ENCODE results near the gene RAB20. TPM values are rescaled to one million over a fixed set of nuclear protein-coding genes. Genes with fewer than 3 reads are reported as not detected.
"Not testable (repeated sequence)": the region's sequence is repeated elsewhere in the genome, so short reads cannot be mapped to it uniquely, and the experiment has no call there.

Gene RAB20
- polyA plus RNA-seq, 3 donors: 8.5 to 10.1 (median 9.6) TPM

DNA sequence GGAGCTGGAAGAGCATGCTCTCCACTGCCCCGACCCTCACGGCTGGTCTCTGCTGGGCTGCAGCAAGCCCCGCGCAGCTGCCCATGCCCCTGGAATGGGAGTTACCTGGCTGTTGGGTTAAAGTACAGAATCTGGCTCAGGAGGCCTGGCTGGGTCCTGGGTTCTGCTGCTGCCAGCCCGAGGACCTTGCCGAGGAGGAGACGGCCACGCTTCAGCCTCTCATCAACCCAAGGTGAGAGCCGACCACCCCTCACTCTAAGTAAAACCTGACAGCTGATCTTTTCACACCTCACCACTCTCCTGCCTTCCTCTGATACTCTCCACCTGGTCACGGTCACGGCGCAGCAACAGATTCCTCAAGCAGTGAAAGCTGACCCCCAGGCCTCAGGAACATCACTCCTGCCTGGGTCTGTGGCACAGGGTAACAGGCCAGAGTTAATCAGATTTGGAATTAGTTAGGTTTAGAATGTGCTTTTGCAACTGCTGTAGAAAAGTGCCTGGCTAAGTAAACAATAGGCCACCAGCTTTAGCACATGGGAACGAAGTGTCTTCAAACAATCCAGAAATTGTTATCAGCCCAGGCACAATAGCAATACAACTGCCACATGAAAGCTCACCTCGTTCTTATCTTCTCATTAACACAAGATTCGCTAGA lies 20.5 kb downstream of the RAB20 start:
- DNase-seq (ENCODE audit: extremely low read depth in 1 of 11, low read depth in 9 of 11, low spot score in 4 of 11): no peak

DNA sequence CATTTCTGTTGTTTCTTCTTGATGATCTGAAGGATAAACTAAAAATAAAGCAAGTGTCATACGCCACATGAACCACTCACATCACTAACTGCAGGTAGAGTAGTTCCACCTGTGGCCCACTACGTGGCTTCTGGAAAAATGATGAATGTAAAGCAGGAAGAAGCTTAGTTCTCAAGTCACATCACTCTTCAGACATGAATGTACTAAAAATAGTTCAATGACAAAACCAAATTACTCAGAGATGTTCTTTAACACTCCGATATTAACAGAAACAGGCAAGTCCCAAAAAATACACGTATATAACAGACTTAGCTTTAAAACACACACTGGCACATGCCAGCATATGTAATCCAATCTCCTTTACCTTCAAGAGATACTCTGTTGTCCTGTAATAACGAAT lies 21.6 kb downstream of the RAB20 start:
- DNase-seq (ENCODE audit: extremely low read depth in 1 of 11, low read depth in 9 of 11, low spot score in 4 of 11): no peak

DNA sequence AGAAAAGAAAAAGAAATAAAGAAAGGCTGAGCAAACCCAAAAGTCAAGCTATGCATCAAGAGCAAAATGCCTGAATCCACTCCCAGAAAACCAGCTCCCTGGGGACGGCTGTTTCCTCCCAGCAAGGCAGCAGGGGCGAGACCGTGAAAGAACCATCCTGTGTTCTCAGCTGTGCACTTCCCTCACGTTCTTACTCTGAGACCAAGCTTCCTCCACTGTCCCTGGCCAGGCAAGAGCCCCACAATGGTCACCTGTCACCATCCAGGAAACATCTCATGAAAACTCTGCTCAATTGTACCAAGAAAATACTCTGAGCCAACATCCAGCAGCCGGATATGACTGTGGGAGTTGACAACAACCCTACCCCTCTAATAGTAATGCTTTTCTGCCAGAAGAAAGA lies 22.9 kb downstream of the RAB20 start:
- peak in 1 of 11 donors; percentile 36 for DNase-seq (ENCODE audit: extremely low read depth in 1 of 11, low read depth in 9 of 11, low spot score in 4 of 11)

DNA sequence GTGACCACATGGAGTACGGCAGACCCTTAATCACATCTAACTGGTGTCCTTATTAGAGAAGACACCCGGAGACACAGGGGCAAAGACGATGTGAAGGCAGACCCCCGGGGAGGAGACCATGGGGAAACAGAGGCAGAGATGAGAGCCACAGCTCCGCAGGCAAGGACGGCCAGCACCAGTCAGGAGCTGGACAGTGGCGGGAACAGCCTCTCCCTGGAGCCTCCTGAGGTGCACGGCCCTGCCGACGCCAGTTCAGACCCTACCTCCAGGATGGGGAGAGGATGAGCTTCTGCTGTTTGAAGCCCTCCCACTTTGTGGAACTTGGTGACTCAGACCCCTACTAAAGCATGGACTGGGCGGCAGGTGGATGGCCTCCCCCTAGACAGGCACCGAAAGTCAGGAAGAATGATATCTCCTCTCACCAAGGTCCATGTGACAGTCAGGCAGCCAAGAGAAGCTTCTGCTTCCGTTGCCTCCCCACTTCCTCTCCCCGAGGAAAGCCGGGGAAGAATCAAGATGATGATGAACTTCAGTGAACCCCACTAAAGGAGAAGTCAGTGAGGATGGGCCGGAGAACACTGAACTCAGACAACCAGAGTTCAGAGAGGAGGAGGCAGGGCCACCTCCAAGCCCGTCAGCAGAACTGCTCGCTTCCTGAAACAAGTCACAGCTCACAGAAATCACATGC lies 25.4 kb downstream of the RAB20 start:
- DNase-seq (ENCODE audit: extremely low read depth in 1 of 11, low read depth in 9 of 11, low spot score in 4 of 11): no peak

DNA sequence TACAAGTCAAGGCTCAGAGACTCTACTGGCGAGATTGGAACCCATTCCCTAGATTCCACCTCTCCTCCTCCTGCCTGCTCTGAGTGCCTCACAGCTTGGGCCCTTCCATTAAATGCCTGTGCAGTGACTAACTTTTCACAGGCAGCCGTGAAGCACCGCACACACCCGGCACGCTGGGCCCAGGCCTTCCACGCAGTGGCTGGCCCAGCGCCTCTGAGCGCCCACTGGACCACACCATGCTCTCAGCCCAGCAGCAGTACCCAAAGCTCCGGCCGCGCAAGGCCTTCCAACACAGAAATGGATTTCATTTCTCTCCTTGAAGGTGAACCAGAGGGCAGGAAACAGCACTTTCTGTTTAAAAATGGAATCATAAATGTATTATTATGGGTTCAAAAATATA lies 26.0 kb downstream of the RAB20 start:
- no peak for DNase-seq (ENCODE audit: extremely low read depth in 1 of 11, low read depth in 9 of 11, low spot score in 4 of 11)

DNA sequence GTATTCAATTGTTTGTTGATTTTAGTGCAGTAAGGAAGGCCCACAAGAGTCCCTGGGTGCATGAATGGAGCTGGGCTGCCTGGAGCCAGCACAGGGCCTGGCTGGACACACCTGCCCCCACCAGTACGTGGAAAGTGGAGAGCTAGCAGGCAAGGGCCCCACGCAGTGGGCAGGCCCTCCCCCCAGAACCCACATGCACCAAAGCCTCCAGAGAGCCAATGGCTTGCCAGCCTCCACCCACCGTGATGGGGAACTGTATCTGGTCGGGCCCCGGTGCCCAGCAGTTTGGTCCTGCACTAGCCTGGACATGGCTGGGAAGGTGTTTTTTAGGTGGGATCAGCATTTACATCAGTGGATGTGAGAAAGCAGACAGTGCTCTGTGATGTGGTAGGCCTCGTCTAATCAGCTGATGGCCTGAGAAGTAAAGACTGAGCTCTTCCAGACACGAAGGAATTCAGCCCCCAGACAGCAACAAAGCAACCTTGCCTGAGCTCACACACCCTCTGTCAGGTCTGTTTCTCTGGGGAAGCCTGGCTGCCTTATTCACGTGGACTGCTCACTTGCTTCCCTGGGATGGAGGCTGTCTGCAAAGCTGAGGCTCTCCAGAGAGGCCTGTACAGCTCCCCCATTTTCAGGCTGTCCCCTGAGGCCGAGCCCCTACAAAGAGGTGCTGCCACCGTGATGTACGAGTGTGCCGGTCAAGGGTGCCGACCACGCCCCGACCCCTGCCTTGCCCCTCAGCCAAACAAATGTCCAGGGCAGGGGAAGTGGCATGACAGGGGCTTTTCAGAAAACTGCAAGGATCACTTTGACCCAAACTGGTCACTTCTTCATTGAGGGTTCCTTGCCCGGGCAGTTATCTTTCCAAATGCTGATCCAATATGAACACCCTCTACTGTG lies 27.5 kb downstream of the RAB20 start:
- no peak for DNase-seq (ENCODE audit: extremely low read depth in 1 of 11, low read depth in 9 of 11, low spot score in 4 of 11)

DNA sequence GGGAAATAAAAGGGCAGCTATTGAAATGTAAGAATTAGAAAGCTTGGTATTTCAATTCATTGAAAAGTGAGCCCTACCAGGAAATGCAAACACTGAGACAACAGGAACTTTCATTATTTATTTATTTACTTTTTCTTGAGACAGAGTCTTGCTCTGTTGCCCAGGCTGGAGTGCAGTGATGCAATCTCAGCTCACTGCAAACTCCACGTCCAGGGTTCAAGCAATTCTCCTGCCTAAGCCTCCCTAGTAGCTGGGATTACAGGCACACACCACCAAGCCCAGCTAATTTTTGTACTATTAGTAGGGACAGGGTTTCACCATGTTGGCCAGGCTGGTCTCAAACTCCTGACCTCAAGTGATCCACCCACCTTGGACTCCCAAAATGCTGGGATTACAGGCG lies 29.3 kb downstream of the RAB20 start:
- DNase-seq (ENCODE audit: extremely low read depth in 1 of 11, low read depth in 9 of 11, low spot score in 4 of 11): not testable (repeated sequence)

DNA sequence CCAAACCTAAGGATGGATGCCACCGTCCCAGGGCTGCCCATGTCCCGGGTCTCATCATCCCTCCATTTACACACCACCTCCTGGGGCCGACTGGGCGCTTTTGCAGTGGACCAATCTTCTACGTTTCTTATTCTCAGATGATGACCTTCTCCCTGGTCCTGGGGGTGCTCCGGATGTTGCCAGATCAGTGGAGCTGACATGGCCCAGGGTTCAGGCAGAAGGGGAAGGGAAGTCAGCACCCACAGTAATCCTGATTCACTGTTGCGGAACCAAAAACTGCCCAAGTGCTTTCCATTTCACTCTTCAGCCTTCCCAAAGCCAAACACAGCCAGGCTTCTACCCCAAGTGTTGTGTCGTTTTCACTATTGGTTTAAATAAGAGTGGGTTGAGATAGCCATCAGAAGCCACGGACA lies 29.8 kb downstream of the RAB20 start:
- DNase-seq (ENCODE audit: extremely low read depth in 1 of 11, low read depth in 9 of 11, low spot score in 4 of 11): no peak

DNA sequence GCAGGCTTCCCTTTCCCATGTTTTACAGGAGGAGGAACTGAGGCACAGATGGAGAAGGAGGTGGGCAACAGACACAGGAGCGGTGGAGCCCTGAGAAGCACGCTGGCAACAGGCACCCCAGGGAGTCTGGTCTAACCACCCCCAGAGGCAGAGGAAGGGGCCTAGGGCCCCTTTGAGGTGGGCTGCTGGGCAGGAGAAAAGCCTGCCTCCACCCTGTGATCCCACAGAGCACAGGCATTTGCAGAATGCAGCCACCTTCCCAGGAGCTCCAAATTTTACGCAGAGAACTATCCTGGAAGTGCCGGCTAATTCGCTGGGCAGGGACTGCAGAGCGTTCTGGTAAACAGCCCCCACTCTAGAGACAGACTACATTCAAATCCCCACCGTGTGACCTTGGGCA lies 30.4 kb downstream of the RAB20 start:
- no peak for DNase-seq (ENCODE audit: extremely low read depth in 1 of 11, low read depth in 9 of 11, low spot score in 4 of 11)

DNA sequence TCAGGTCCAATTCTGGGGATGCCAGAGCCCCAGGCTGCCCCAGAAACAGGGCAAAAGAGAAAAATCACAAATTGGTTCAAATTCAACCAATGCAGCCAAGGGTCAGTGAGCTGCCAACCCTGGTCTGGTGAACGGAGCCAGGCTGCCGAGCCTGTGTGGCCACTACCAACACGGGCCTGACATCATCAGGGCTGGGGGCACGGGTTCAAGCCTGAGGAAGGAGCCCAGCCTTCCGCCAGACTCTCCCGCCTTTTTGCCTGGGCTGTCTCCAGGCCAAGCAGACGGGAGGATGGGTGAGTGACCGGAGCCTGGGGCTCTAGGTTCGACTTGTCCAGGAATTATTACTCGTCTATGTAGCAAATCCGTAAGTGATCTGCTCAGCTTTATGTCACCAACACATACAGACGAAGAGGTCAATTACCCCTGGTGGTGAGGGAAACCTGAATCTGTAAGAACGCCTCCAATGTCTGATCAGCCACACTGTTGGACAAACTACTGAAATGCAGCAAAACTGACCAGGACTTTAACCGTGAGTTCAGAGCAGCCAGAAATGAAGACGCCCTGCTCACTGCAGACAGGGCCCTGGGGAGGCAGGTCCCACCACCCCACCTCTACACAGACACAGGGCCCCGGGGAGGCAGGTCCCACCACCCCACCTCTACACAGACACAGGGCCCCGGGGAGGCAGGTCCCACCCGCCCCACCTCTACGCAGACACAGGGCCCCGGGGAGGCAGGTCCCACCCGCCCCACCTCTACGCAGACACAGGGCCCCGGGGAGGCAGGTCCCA lies 31.8 kb downstream of the RAB20 start:
- no peak for DNase-seq (ENCODE audit: extremely low read depth in 1 of 11, low read depth in 9 of 11, low spot score in 4 of 11)

DNA sequence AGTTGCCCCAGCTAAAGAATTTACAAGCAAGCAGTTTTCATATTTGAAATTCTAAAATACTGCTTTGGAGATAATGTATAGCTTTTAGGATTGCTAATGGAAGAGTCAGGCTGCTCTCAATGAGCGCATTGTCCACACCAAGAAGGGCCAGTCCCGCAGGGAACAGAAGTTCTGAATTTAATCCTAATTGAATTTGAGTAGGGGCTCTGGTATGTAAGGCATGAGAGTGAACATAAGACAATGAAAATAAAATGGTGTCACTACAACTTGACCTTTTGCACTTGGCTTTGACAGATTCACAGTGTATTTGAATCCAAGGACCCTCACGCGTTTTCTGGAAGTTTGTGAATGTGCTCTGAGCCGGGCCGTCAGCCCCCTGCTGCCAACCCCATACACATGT lies 32.6 kb downstream of the RAB20 start:
- no peak for DNase-seq (ENCODE audit: extremely low read depth in 1 of 11, low read depth in 9 of 11, low spot score in 4 of 11)

DNA sequence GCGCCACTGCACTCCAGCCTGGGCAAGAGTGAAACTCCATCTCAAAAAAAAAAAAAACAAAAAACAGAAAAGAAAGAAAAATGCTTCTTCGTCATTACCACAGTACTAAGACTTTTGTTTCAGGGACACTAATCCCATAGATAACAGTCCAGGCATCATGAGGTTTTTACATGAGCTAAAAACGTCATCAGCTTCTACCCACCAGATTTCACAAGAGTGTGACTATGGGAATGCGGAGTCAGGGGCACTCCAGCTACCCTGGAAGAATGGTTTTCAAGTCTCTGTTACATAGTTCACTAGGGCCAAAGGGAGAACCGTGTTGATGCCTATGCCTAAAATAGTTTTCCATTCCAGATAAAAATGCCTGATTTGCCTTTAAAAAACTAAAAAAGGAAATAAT lies 33.2 kb downstream of the RAB20 start:
- DNase-seq (ENCODE audit: extremely low read depth in 1 of 11, low read depth in 9 of 11, low spot score in 4 of 11): no peak

DNA sequence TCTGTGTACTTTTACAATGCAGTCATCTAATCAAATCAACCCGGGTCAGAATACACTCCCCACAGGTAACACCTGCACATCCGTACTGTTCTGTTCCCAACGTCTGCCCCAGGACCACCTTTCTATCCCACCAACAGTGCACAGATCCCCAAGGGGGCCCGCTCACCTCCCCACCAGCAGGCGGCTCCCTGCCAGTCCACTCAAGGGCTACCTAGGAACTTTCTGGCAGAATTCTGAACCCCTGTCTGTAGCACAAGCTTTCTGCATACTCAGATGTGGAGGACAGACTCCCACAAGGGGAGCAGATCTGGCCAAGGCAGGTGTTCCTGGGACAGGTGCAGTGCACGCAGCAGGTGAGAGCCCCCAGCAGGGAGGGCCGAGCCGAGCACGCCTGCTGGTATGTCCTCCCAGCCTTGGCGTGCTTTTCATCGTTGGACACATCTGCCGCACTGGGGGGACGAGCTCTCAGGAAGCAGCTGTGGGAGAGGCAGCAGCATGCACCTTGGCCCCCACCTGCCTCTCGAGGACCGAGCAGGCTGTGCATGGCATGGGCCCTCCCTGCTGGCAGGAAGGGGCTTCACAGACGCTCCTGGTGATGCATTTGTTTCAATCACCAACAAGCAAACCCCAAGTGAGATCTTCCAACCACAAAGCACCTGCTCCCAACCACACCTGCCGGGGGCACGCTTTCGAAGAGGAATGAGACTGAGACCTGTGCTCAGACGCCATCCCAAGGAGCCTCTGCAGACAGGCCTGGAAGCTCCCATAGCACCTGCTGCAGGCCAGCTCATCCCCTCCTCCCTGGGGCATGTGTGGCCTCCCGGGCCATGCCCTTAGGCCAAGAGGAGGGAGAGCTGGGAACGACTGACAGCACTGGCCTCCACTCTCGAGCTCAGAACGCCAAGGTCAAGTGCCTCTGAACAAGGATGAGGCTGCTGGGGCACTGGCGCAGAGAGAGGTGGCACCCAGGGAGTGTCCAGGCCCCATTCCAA lies 35.9 kb downstream of the RAB20 start:
- no peak for DNase-seq (ENCODE audit: extremely low read depth in 1 of 11, low read depth in 9 of 11, low spot score in 4 of 11)

DNA sequence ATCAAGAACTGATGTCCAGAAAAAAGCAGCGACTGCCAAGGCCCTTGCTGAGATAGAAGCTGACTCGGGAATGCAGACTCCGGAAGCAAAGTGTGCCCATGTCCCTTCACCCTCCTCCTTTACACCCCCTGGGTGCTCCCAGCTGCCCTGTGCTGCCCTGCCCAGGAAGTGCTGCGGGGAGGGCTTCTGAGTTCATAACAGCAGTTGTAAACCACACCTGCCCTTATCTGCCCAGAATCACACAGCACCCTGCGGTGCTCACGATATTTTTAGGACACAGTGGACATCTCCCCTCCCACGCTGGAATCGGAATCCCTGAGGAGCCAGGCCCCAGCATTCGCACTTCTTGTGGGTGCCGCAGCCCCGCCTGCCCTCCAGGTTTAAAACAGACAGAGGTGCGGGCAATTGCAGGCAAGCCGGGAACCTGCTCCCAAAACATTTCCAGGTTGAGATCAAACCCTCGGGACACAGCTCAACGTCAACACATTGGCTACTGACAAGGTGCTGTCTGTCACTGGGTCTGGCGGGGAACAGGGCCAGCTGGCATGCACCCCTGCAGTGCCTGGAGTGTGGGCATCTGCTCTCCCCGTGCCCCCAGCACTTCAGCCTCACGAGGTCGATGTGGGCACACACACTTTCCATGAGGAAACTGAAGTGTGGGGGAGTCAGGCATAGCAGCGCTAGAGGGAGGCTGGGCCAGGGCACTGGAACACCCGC lies 36.8 kb downstream of the RAB20 start:
- no peak for DNase-seq (ENCODE audit: extremely low read depth in 1 of 11, low read depth in 9 of 11, low spot score in 4 of 11)

DNA sequence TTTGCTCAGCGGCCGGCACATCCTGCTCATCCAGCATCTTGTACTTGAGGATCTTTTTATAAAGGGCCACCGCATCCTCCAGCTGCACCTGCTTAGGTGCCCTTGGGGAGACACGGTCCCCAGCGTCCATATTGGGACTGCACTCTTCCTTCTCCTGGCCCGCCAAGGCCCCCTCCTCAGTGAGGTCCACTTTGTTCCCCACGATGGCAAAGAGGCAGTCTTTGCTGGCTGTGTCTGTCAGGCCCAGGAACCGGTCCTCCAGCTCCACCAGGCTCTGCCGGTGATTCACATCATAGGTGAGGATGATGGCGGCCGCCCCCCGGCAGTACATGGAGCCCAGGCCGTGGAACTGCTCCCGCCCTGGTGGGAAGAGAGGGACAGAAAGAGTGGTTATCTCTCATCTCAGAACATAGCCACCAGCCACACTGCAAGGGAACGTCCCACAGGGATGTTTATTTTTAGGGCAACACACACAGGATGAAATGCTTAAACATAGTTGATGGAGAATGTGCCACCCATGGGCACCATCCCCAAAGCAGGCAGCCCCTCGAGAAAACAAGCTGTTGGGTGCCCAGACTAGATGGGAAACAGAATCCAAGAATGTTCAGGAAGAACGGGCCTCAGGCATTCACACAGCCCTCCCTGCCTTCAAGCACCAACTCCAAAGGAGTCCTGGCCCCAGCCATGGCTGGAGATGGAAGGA lies 37.5 kb downstream of the RAB20 start:
- no peak for DNase-seq (ENCODE audit: extremely low read depth in 1 of 11, low read depth in 9 of 11, low spot score in 4 of 11)

DNA sequence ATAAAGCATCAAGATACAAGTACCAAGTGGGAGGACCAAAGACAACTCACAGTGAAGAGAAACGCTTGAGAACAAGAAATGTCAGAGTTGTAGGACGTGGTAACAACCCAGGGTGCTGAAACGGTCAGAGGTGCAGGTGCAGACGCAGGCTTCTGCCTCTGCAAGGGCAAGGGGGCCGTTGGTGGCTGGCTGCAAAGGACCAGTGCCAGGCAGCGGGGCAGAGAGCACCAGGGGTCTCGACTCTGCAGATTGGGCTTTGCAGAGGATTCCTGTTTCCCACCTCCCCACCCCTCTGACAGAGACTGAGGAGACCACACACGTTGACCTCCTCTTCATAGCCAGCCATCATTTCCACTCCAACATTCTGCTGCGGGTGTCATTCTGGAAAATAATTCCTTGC lies 38.3 kb downstream of the RAB20 start:
- DNase-seq (ENCODE audit: extremely low read depth in 1 of 11, low read depth in 9 of 11, low spot score in 4 of 11): no peak

DNA sequence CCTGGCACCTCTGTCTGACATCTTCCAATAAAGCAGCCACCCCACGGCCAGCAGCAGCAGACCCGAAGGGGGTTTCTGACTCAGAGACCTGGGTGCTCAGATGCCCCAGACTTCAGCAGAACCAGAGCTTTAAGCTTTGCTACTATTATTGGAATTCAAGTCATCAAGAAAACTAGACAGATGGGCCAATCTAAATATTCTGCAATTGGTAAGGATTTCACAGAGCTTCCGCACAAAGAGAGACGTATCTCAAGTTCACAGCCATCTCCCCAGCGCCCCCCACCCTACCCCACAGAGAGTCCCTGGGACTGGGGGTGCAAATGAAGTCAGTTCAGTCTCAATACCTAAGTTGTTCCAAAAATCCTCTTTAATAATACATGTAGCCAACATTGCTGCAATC lies 38.8 kb downstream of the RAB20 start:
- no peak for DNase-seq (ENCODE audit: extremely low read depth in 1 of 11, low read depth in 9 of 11, low spot score in 4 of 11)
